Endometrial microvascular endothelial cells (primary cell): Measurements from ENCODE around the gene NOC4L. TPM values are rescaled to one million over a fixed set of nuclear protein-coding genes. Genes with fewer than 3 reads are reported as not detected.

Experiments
- in situ Hi-C: cut with HindIII; loops from 2 replicates; pipeline ENCODE4 v1.10.0; 2017; ENCODE audit warnings: low sequenced_read_pairs, low pct_unique_long_range_greater_than_20kb; ENCODE audit errors: inconsistent ontology term
- total RNA-seq: library from RNA; depleted of rRNA; stranded (reverse); fragments of >200 nt; gene quantifications from one replicate; pipeline ENCODE4 v1.2.3, GENCODE V29; 2015; ENCODE audit errors: inconsistent ontology term

The NOC4L gene
- total RNA-seq, 1 donor from 2014 or later: 31.8 TPM

DNA sequence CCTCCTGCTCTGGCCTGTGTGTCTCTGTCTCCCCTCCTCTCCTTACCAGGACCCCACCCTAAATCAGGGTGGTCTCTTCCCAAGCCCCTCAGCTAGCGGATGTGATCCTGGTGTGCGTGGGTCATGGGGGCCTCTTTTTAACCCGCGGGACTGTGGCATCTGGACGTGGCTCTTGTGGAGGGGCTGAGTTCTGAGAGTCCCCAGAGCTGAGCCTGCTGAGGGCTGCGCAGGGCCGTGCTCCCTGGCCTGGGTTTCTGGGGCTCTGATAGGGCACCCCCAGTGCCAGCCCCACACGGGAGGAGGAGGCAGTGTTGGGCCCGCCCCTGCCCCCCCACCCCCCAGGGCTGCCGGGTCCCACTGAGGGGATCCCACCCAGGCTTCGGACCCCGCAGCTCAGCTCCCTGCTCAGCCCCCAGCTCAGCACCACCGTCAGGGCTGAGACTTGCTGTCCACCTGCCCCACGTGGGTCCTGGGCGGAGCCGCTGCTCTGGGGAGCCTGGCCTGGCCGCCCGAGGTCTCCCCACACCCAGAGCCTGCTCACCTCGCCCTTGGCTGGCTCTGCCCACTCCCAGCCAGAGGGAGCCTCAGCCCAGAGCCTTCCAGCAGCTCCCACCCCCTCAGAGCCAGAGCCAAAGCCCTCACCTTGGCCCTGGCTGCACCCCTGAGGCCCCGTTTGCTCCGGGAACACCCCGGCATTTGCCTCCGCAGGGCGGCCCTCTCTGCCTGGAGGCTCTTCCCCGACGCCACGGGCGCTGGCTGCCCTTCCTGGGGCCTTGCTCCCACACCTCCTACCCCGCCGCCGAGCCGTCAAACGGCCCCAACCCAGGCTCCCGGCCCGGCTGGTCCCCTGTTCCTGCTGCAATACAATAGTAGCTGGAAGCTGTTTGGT is 31.5 kb downstream of the NOC4L start:
- in situ Hi-C loops: no loop called here

DNA sequence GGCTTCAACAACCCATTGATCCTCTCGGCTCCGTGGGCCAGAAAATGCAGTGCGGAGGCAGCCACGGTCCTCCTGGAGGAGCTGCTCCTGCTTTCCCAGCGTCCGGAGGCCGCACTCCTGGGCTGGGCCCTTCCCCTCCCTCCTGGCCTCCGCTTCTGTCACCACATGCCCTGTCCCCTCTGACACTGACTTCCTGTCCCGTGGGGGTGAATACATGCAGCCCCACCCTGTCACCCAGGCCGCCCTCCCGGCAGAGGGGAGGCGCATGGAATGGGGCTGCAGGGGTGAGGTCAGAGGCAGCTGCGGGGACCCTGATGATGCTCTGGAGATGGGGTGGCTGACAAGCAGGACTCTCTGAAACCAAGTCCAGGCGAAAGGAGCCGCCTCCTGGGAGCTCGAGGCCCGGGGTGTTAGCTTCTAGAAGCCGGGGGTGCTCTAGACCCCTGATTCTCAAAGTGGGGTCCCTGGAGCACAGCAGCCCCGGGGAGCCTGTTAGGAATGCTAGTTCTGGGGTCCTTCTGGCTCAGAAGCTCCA is 32.2 kb downstream of the NOC4L start:
- in situ Hi-C loops: no loop called here

DNA sequence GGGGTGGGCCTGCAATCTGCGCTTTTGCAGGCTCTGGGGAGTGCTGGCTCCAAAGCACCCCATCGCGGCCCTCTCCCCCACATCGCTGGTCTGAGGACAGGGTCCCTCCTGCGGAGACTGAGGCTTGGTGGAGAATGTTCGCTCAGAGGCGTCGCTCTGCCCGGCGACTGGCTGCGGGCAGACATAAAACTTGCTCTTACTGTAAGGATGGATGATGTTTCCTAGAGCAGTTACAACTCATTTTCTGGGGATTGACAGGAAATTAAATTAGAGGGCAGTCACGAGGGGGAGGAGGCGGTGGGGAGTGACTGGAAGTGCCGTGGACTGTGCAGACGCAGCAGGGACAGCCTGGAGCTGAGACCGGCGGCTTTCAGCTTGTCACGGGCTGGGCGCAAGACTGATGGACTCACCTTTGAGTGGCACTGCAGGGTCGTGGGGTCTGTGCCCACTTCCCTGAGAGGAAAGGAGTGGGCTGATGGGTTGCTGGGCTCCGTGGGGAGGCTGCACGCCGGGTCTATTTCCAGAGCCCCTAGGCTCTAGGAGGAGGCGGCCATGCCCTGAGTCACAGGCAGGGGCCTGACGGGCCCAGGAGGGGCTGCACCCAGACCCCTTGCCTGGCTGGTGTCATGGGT is 32.8 kb downstream of the NOC4L start:
- in situ Hi-C loops: no loop called here

- in situ Hi-C loops: no loop called here
Observed at GRCh38 chr12:132178316-132178715, 34.1 kb downstream of the NOC4L start.

GRCh38 chr12:132178801-132179401 is 34.6 kb downstream of the NOC4L start:
- in situ Hi-C loops: no loop called here

- in situ Hi-C loops: no loop called here
Observed at GRCh38 chr12:132179431-132180362, 35.4 kb downstream of the NOC4L start.

- in situ Hi-C loops: no loop called here
Observed at GRCh38 chr12:132180648-132181546, 36.6 kb downstream of the NOC4L start.

DNA sequence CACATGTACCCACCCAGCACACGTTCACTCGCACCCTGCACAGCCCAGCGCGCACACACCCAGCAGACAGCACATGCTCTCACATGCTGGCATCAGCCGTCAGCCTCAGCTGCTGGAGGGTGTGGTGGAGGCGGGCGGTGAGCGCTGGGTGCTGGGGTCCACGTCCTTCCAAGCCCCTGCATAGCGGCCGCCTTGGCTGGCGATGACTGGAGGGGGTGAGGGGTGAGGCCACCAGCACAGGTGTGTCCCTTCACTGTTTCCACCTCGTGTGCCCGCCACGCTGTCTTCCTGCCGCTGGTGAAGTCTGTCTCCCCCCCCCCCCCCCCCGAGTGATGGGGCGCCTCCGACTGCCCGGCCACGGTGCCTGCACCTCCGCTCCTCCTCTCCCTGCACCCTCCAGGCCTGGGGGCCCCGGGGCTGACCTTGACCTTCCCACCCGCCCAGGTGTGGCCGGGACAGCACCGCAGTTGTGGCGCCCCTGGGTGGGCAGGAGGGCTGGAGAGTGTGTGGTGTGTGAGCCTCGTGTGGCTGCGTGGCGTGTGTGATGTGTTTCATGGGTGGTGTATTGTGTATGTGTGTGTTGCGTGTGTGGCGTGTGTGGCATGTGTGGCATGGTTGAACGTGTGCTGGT is 37.4 kb downstream of the NOC4L start:
- in situ Hi-C loops: no loop called here

DNA sequence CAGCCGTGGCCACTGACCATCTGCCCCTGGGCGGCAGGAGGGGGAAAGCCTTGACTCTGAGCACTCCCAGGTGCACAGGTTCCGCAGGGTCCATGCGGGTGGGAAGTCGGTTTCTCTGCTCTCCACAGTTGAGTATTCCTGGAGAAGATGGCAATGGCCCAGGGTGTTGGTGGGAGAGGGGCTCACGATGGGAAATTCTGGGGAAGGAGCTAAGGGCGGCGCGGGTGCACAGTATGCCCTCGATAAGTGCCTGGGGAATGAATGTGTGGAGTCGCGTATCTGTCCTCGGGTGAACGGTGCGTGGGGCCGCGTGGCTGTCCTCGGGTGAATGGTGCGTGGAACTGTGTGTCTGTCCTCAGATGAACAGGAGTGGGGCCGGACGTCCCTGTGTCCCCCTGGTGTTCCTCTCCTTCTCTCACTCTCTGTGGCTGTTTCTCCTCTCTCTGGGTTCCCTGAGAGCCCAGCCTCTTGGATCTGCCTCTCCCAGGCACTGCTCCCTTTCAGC is 38.0 kb downstream of the NOC4L start:
- in situ Hi-C loops: no loop called here

DNA sequence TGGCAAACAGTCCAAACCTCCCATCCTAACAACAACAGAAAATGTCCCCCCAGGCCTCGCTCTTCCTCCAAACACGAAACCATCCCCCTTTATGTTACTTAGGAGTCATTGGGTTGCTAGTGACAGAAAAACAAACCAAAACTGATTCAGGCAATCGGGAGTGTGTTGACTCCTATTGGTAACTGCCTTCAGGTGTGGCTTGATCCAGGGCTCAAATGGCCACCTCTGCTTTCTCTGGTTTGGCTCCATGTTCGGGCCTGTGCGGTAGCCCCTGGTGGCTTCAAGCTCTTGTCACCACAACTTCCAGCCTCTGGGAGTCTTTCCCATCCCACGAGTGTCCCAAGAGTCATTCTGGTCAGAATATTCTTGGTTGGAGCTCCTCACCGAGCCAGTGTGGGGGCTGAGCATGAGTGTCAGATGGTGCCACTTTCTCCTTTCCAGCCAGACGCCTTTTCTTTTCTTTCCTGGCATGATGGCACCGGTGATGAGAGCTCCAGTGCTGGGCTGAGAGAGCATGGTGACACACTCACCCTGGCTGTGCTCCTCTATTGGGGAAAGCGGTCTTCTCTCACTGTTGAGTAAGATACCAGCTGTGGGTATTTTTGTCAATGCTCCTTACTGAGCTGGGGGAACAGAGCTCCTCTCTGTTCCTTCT is 38.6 kb downstream of the NOC4L start:
- in situ Hi-C loops: no loop called here

DNA sequence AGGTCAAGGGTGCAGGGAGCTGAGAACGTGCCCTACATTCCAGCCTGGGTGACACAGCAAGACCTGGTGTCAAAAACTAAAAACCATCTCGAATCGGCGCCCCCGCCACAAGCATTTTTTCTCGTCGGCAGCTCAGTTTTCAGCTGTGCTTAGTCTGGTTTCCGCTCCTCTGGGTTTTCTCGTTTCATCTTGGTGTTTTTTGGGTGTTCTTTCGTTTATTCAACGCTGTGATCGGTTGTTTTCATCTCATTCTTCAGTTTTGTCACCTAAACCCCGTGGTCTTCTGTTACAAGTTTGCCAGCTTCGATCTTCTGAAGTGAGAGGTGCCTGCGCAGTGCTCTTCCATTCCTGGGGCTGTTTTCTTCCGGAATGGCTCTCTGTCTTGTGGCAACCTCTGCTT is 41.4 kb downstream of the NOC4L start:
- in situ Hi-C loops: no loop called here

DNA sequence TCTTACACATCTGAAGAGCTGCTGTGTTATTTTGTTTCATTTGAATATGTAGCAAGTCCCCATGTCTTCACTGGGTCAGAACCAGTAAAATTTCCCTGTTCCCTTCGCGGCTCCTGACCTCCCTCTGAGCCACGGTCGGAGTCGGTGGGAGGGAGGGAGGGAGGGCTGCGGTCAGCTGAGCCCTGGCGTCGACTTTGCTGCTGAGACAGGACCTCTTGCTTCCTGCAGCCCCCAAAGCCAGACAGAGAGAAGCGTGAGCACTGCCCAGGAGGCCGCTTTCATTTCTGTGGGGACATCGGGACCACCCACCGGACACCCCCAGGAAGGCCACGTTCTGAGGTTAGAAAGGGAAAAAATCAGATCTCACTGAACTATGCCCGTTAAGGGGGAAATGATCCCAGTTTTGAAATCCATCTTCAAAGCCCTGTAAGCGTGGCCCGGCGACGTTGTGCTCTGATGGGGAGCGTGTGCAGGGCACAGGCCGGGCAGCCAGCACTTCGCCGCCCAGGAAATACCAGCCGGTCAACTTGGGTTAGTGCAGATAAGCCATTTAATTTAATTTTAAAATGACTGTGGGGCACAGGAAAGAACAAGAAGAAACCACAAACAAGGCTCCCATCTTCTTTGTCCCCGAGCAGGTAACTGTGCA is 42.1 kb downstream of the NOC4L start:
- in situ Hi-C loops: no loop called here

DNA sequence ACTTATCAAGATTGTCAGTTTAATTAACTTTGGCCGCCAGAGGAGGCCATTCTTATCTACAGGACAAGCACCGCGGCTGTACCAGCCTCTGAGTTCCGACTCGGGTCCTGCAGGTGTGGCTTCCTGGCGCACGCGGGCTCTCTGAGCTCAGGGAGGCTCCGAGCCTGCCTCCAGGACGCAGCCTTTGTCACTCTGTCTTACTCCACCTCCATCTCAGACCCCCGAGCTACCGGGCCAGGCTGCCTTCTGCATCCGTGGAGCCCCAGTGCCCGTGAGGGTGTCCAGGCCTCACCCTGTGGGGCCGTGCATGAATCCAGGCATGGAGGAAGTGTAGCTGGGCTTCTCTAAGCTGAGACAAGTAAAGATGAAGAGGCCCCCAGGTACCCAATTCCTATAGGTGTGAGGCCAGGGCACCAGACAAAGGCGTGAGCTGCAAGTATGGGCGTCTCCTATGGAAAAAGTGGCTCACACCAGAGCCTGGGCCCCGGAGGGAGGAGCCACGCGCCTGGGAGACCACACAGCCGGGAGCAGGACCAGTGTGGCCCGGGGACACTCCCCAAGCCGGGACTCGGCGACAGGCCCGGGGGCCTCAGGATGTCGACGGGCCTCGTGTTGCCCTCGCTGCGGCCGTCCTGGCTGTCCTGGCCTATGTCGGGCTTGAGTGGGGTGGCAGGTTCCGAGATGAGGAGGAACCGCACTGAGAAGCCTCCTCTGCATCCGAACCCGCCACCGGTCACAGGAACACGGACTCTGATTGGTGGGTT is 42.8 kb downstream of the NOC4L start:
- in situ Hi-C loops: no loop called here

- in situ Hi-C loops: no loop called here
Observed at GRCh38 chr12:132187646-132188450, 43.6 kb downstream of the NOC4L start.

- in situ Hi-C loops: no loop called here
Observed at GRCh38 chr12:132188451-132188901, 44.2 kb downstream of the NOC4L start.
